Loucy (cell line): Measurements from ENCODE around the gene ROBO2.

Source experiments
- H2AFZ ChIP-seq: fragments of 200-600 bp; sonication (generic); 2 replicates; pipeline ENCODE4 v1.6.0; 2016; ENCODE audit warnings: antibody characterized with exemption, mild to moderate bottlenecking, low read length, moderate library complexity
- H3F3A ChIP-seq: fragments of 200-600 bp; 2 replicates; pipeline ENCODE4 v1.6.0; 2016; ENCODE audit warnings: antibody characterized with exemption, low read depth, mild to moderate bottlenecking
- H3K27me3 ChIP-seq: fragments of 200-600 bp; sonication (generic); 2 replicates; pipeline ENCODE4 v1.6.1; 2014; ENCODE audit warnings: low read length, mild to moderate bottlenecking; ENCODE audit not compliant: insufficient read depth, poor library complexity, severe bottlenecking
- H3K36me3 ChIP-seq: fragments of 200-600 bp; sonication (generic); 2 replicates; pipeline ENCODE4 v1.6.1; 2016; ENCODE audit warnings: low read length; ENCODE audit not compliant: insufficient read depth
- H3K4me1 ChIP-seq: fragments of 200-600 bp; sonication (generic); 2 replicates; pipeline ENCODE4 v1.5.1; 2014; ENCODE audit warnings: low read length, mild to moderate bottlenecking; ENCODE audit not compliant: insufficient read depth, poor library complexity, severe bottlenecking
- H3K4me2 ChIP-seq: fragments of 200-600 bp; sonication (generic); 2 replicates; pipeline ENCODE4 v1.6.0; 2014; ENCODE audit warnings: antibody characterized with exemption, low read length, low read depth, mild to moderate bottlenecking; ENCODE audit not compliant: poor library complexity, severe bottlenecking
- H3K4me3 ChIP-seq: fragments of 200-600 bp; sonication (generic); 2 replicates; pipeline ENCODE4 v1.5.1; 2014; ENCODE audit warnings: low read length, mild to moderate bottlenecking, mixed read lengths; ENCODE audit not compliant: poor library complexity, severe bottlenecking
- H3K79me2 ChIP-seq: fragments of 200-600 bp; sonication (generic); 2 replicates; pipeline ENCODE4 v1.6.1; 2014; ENCODE audit warnings: low read length; ENCODE audit not compliant: insufficient read depth
- H3K9ac ChIP-seq: fragments of 200-600 bp; sonication (generic); 2 replicates; pipeline ENCODE4 v1.6.0; 2014; ENCODE audit warnings: mild to moderate bottlenecking, low read depth, low read length, moderate library complexity; ENCODE audit not compliant: poor library complexity, severe bottlenecking
- H3K9me2 ChIP-seq: fragments of 200-600 bp; sonication (generic); replicated peaks from 2 replicates; pipeline ENCODE4 v1.6.1; 2016; ENCODE audit warnings: low read depth, low read length, mixed read lengths
- H3K9me3 ChIP-seq: fragments of 200-600 bp; sonication (generic); 2 replicates; pipeline ENCODE4 v1.6.1; 2014; ENCODE audit warnings: mild to moderate bottlenecking, antibody characterized with exemption, low read length, low read depth; ENCODE audit not compliant: insufficient read depth
- H4K20me1 ChIP-seq: fragments of 200-600 bp; sonication (generic); 2 replicates; pipeline ENCODE4 v1.6.0; 2014; ENCODE audit warnings: antibody characterized with exemption, low read length, mild to moderate bottlenecking; ENCODE audit not compliant: insufficient read depth, poor library complexity, severe bottlenecking
- EZH2phosphoT487 ChIP-seq: fragments of 200-600 bp; IDR thresholded peaks from 2 replicates; pipeline ENCODE4 v1.6.1; 2018; ENCODE audit warnings: antibody characterized with exemption, mild to moderate bottlenecking, moderate library complexity, borderline replicate concordance
- TF ChIP-seq, protein P1 (sequence below): fragments of 200-600 bp; sonication (generic); conservative IDR thresholded peaks from 2 replicates; pipeline ENCODE4 v1.5.1; 2014; ENCODE audit warnings: mild to moderate bottlenecking, antibody characterized with exemption, low read length

The ROBO2 gene

DNA sequence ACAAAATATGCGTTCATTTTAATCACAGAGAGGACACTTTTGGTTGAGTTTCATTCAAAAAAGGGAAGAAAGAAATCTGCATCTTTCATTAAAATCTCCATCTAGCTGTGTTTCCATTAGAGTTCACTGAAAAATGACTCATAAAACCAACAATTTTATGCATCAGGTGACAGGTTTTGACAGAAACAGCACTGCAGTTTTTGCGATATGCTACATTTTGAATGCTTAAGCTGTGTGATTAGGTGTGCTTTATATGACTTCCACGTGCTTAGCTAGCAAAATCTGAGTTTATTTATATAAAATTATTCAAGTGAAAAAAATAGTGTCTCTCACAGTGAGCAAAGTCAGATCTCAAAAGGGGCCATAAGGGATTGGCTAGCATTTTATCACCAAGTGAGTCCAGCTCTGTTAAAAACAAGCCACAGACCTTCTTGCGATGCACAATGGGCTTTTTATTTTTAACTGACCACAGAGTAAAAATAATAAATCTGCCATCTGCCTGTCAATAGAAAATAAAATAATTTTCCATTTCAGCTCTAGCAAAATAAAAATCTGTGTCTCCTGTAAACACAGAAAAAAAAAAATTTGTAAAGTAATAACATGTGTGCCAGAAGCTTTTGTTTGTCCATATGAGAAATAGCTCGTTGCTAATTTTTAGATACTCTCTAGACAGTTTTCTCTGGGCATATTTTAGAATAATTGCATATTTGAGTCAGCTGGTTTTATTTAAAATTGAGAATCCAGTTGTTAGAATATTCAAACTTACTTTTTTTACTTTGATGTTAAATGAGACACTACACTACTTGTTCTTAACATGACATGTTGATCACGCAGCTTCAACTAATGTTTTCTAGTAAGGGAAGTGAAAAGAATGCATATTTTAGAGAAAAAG lies 409.8 kb downstream of the ROBO2 start:
- H3K9me3 ChIP-seq, result no peaks in the 10 kb centered on the region
- H3K4me2 ChIP-seq, result no peak overlapping the region
- no peaks in the 10 kb centered on the region for H3K79me2 ChIP-seq
- no peak overlapping the region for H3K4me3 ChIP-seq
- no peak for TF ChIP-seq EZH2phosphoT487
- TF ChIP-seq, protein P1, sequence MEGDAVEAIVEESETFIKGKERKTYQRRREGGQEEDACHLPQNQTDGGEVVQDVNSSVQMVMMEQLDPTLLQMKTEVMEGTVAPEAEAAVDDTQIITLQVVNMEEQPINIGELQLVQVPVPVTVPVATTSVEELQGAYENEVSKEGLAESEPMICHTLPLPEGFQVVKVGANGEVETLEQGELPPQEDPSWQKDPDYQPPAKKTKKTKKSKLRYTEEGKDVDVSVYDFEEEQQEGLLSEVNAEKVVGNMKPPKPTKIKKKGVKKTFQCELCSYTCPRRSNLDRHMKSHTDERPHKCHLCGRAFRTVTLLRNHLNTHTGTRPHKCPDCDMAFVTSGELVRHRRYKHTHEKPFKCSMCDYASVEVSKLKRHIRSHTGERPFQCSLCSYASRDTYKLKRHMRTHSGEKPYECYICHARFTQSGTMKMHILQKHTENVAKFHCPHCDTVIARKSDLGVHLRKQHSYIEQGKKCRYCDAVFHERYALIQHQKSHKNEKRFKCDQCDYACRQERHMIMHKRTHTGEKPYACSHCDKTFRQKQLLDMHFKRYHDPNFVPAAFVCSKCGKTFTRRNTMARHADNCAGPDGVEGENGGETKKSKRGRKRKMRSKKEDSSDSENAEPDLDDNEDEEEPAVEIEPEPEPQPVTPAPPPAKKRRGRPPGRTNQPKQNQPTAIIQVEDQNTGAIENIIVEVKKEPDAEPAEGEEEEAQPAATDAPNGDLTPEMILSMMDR, result no peak
- no peaks in the 10 kb centered on the region for H3K4me1 ChIP-seq
- H3K27me3 ChIP-seq, result no peaks in the 10 kb centered on the region
- H3K36me3 ChIP-seq, result no peaks in the 10 kb centered on the region
- H4K20me1 ChIP-seq, result no peaks in the 10 kb centered on the region
- no peaks in the 10 kb centered on the region for H3F3A ChIP-seq
- no peaks in the 10 kb centered on the region for H3K9me2 ChIP-seq
- H2AFZ ChIP-seq, result no peak overlapping the region
- no peak overlapping the region for H3K9ac ChIP-seq

DNA sequence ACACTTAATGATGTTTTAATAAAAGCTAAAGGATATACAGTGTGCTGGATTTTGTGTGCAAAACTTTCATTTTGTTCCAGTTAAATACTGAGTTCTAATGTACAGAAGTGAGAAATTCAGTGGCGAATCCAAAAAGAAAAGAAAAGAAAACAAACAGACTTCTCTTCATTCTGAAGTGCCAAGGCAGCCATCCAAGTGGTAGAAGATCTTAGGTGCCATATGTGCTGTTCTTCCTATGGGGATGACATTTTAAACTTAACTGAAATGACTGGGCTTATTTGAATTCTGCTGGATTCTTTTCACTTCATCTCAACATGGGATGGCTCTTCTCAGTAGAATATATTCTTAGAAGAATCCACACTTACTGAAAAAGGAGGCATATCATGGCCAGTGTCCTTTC lies 416.5 kb downstream of the ROBO2 start:
- Histone ChIP-seq H3K4me2 (no peak overlapping the region), H3K36me3 (no peaks in the 10 kb centered on the region), H3K9me3 (no peaks in the 10 kb centered on the region), H4K20me1 (no peaks in the 10 kb centered on the region), H3K4me1 (no peaks in the 10 kb centered on the region), H3K9ac (no peak overlapping the region), H3K4me3 (no peak overlapping the region), H3K27me3 (no peaks in the 10 kb centered on the region), H2AFZ (no peak overlapping the region), H3K79me2 (no peaks in the 10 kb centered on the region), H3F3A (no peaks in the 10 kb centered on the region), H3K9me2 (no peaks in the 10 kb centered on the region)
- TF ChIP-seq EZH2phosphoT487, result no peak
- TF ChIP-seq, protein P1, result no peak

DNA sequence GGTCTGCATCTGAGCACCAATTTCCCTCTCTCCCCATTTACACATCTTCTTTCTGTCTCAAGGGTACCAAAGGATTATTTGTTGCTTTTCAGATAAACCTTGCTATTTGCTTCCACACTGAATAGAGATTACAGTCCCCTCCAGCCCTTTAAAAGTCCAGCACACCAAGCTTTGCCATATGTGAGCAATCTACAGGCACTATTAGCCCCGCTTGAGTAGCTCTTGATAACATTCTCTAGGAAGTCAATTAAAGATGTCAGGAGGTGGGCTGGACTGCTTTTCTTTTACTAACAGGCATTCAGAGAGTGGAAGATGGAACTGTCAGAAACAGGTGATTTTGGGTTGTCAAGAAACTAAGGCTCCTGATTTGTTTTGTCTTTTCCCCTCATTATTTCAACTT lies 417.0 kb downstream of the ROBO2 start:
- H3K9me3 ChIP-seq, result no peaks in the 10 kb centered on the region
- H3F3A ChIP-seq, result no peaks in the 10 kb centered on the region
- no peaks in the 10 kb centered on the region for H3K9me2 ChIP-seq
- H3K4me3 ChIP-seq, result no peak overlapping the region
- no peaks in the 10 kb centered on the region for H3K4me1 ChIP-seq
- no peaks in the 10 kb centered on the region for H3K27me3 ChIP-seq
- no peaks in the 10 kb centered on the region for H4K20me1 ChIP-seq
- H3K79me2 ChIP-seq, result no peaks in the 10 kb centered on the region
- no peaks in the 10 kb centered on the region for H3K36me3 ChIP-seq
- H3K4me2 ChIP-seq, result no peak overlapping the region
- no peak overlapping the region for H3K9ac ChIP-seq
- no peak overlapping the region for H2AFZ ChIP-seq
- TF ChIP-seq, protein P1, result no peak
- TF ChIP-seq EZH2phosphoT487, result no peak
